ENCODE measurements around the gene BAIAP3.

The BAIAP3 gene

DNA sequence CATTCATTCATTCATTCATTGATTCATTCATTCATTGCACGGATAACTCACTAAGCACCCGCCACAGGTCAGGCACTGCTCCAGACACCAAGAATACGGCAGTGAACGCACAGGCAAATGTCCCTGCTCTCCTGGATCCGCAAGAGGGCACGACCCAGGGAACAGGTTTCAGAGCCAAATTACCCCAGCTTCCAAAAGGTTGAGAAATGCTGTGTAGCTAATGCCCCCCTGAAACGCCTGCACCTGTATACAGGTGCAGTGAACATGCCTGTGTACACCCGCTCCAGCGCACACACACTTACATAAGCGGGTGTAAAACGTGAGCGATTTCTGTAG lies 33.6 kb upstream of the BAIAP3 start:
- DNase-seq (ENCODE audit: low read depth in 2 of 2), result no peak

GRCh38 chr16:1300664-1301476 lies 32.6 kb upstream of the BAIAP3 start:
- peak; percentile 43 to 73 for DNase-seq (ENCODE audit: low read depth in 2 of 2)

GRCh38 chr16:1301562-1301961 lies 31.9 kb upstream of the BAIAP3 start:
- DNase-seq (ENCODE audit: low read depth in 2 of 2), result no peak

- DNase-seq (ENCODE audit: low read depth in 2 of 2), result no peak
Observed at GRCh38 chr16:1305823-1306222, 27.6 kb upstream of the BAIAP3 start.

- no peak for DNase-seq (ENCODE audit: low read depth in 2 of 2)
Observed at GRCh38 chr16:1306334-1306733, 27.1 kb upstream of the BAIAP3 start.

- no peak for DNase-seq (ENCODE audit: low read depth in 2 of 2)
Observed at GRCh38 chr16:1308036-1308976, 25.1 kb upstream of the BAIAP3 start.

DNA sequence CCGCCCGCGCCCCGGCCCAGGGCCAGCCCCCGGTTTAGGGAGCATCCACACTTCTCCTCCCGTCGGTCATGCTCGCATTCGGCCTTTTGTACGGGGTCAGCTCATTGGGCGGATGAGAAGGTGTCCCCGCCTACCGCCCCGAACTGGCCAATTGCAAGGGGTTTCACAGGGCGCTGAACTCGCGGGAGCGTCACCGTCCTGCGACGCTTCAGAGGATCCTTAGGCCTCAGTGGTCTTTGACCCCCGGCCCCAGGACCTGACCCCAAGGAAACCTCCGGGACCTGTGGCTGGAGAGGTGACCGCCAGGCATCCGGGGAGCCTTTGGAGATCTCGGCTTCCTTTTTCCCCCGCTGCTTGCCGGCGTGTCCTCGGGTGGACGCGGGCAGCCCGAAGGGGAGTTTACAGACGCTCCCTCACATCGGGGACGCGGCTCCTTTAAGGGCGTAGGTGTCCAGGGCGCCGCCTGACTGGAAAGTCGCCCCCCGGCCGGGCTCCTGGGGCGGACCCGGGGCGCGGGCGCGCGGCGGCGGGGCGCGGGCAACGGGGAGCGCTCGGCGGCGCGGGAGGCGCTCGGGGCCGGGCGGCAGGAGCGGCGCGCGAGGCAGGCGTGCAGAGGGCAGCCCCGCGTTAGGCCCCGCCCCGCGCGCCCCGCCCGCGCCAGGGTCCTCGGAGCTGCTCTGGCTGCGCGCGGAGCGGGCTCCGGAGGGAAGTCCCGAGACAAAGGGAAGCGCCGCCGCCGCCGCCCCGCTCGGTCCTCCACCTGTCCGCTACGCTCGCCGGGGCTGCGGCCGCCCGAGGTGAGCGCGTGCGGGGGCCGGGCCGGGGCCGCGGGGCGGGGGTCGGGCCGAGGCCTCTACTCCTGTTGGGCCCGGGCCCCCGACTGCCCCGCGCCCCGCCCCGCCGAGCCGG lies 24.2 kb upstream of the BAIAP3 start, which contains the start of gene UBE2I:
Gene UBE2I, plus strand, starts transcription at position 660 of the 909 bp plus-strand sequence. CDS start 4,395 bp downstream, outside the sequence.
- peak; percentile 96 to 97 for DNase-seq (ENCODE audit: low read depth in 2 of 2)

- peak in 1 of 2 experiments; percentile 32 for DNase-seq (ENCODE audit: low read depth in 2 of 2)
Observed at GRCh38 chr16:1309888-1310831, 23.3 kb upstream of the BAIAP3 start.

DNA sequence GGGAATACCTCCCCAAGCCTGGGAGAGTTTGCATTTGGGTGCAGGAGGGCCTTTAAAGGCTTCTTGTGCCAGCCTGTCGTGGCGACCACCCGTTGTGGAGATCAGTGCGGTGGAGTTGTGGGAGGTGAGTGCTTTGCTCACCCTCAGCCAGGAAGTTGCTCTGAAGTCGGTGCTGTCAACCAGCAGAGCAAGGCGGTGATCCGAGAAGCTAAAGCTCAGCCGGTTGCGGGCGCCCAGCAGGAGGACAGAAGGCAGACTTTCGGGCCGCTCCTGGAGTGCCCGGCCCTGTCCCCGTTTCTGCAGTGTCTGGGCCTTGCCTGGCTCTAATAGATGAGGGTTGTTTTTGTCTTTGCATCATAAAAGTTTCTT lies 22.6 kb upstream of the BAIAP3 start:
- DNase-seq (ENCODE audit: low read depth in 2 of 2), result no peak

DNA sequence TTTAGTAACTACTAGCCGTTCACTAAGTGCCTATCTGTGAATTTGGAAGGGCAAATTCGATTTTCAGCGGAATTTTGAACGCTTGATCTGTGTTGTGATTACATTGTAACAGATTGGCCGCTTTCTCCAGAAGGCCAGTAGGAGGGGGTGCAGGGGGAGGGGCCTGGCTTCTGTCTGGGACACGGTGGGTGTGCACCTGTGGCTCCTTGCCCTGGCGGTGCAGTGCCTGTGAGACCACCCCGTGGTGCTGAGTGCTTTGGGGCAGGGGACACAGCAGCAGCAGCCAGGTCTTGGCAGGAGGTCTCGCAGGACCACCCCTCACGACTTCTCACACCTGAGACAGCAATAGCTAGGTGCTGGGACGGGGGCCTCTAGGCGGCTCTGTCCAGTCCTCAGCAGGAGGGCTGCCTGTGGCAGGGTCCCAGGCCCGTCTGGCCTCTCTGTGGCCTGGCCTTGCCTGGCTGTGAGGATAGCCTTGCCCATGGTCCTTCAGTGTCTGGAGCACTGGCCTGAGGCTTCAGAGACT lies 22.2 kb upstream of the BAIAP3 start:
- DNase-seq (ENCODE audit: low read depth in 2 of 2), result no peak

- DNase-seq (ENCODE audit: low read depth in 2 of 2), result no peak
Observed at GRCh38 chr16:1311738-1312466, 21.5 kb upstream of the BAIAP3 start.

DNA sequence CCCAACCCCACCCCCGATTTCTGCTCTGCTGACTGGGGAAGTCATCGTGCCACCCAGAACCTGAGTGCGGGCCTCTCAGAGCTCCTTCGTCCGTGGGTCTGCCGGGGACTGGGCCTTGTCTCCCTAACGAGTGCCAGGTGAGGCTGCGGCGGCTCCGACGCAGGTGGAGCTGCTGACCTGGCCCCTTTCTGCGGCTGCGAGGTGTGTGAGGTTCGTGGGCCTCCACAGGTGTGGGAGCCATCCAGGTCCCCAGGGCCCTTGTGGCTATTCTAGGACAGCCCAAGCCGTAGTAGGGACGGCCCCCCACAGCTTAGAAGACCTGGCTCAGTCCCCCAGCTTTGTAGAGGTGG lies 21.0 kb upstream of the BAIAP3 start:
- DNase-seq (ENCODE audit: low read depth in 2 of 2), result no peak

DNA sequence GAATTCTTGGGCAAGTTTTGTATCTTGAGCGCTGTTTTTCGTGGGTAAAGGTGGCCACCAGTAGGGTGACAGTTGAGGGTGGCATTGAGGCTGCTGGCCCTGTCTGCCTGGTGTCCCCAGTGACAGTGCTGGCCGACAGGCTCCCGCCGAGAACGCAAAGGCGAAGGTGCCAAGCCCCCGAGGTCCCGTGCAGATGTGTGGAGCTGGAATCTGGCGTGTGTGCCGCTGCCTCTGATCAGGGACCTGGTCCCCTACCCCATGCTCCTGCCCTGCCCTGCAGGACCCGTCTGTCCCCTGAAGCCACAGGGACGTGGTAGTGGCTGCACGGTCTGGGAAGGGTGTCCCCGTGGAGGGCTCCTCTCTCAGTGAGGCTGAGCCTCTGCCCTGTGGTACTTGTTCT lies 20.5 kb upstream of the BAIAP3 start:
- DNase-seq (ENCODE audit: low read depth in 2 of 2), result no peak

GRCh38 chr16:1313721-1314369 lies 19.6 kb upstream of the BAIAP3 start:
- DNase-seq (ENCODE audit: low read depth in 2 of 2), result no peak

DNA sequence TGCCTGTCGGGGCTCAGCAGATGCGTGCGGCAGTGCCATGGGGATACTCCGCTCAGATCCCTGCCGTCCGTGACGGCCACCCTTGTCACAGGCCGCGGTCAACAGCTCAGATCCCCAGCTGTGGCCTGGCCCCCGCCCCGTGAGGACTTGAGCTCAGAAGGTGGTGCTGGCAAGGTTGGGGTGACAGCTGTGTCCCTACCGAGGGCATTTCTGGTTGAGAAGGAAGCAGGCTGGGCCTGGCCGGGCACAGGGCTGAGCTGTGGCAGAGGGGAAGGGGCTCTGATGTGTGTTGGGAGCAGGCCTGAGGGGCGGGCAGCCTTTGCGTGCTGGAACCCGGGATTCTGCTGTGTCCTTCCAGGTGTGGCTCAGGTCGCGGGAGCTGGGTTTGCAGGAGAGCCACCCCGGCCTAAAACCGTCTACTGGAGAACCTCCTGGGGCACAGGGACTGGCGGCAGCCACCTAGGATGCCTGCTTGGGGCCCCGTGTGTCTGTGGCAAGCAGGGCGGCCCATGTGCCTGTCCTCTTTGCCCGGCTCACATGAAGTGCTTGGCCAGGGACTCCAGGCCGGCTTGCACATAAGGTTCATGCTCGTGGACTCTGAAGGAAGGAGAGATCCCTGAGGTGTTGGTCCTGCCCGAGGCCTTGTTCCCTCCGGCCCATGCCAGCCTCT lies 18.9 kb upstream of the BAIAP3 start:
- DNase-seq (ENCODE audit: low read depth in 2 of 2), result no peak

GRCh38 chr16:1315081-1316032 lies 18.1 kb upstream of the BAIAP3 start:
- DNase-seq (ENCODE audit: low read depth in 2 of 2), result no peak

DNA sequence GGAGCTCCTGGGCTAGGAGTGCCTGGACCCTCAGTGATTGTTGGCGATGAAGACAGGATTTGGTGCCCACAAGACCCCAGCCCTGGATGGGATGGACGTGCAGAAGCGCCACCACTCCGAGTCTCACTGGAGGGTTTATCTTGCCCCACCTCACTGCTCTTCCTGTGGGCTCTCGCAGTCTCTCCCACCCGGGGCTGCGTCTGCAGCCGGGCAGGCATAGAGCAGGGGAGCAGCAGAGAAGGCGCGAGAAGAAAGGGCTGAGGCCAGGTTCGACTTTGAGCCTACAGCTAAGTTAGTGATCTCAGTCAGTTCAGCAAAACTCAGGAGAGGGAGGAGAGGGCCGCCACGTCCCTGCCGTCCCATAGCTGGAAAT lies 17.4 kb upstream of the BAIAP3 start:
- no peak for DNase-seq (ENCODE audit: low read depth in 2 of 2)

Data from stimulated activated CD4-positive, alpha-beta T cell treated with anti-CD3 and anti-CD28 coated beads, Interleukin-12 subunit alpha, Interleukin-12 subunit beta, amount 100 ng/mL, for 24 hours (primary cell).